Heart left ventricle (tissue), 13 donors: Measurements from ENCODE around the gene KDM8.

Experiments used
- CTCF ChIP-seq, 12 donors: fragments of 200-600 bp; sonication (generic) in 4 of 12; IDR thresholded peaks; one replicate each; pipeline versions ENCODE4 v1.5.0 to v1.8.0; 2018 to 2022; ENCODE audit warnings: antibody characterized with exemption in 12 of 12, mild to moderate bottlenecking in 5 of 12
- POLR2A ChIP-seq, 2 donors: fragments of 450-650 bp; IDR thresholded peaks; one replicate each; pipeline ENCODE4 v1.6.1; 2017; ENCODE audit warnings: antibody characterized with exemption in 2 of 2, mild to moderate bottlenecking in 2 of 2, moderate library complexity in 2 of 2
- donor health status: ischemic (EF 13 %, LVEDD 7.1; RV severe dilation, severe dysfunction).
- donor health status: DM: no; HTN: yes; CAD: no.
- donor health status: DM: no; HTN: no; CAD: no.
- donor health status: ischemic (EF 25% LVEDD 6.9; RV normal size, moderate dysfunction).
- donor health status: ischemic (EF 25% LVEDD 5.7; RV mildly dilated, moderate dysfunction).
- donor health status: ischemic (EF 35%, LVEDD 5.7; RV mildly dilated, moderate dysfunction).
- donor health status: nonischemic (EF 11% LVEDD 7.7; RV severe dilation, severe dysfunction).
- donor health status: DM: yes; HTN: yes; CAD: no.
- donor health status: PGD.
- donor health status: ischemic (EF 29% LVEDD 5.4; RV normal size, mild dysfunction).
- donor health status: nonischemic (EF 23%, LVEDD 6.1; RV moderate dilation, normal function).

GRCh38 chr16:27217256-27217655, 13.9 kb downstream of the KDM8 start:
- TF ChIP-seq CTCF (IDR thresholded peaks at IDR 0.05) (no peak), POLR2A (IDR thresholded peaks at IDR 0.05) (no peak)
